ENCODE data around the gene PAGE3.

PAGE3 gene, protein sequence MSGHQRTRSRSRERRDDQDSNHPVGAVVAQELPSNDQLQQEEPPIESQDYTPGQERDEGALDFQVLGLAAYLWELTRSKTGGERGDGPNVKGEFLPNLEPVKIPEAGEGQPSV

GRCh38 chrX:55264816-55265215 is at the start of gene PAGE3:
PAGE3 (minus strand) TSS chrX:55264916; CDS start chrX:55263903, 1,013 bp downstream.
- DNase-seq: no peak

- DNase-seq: no peak
These were observed 47.9 kb upstream of the PAGE3 start for GRCh38 chrX:55312655-55313054.

DNA sequence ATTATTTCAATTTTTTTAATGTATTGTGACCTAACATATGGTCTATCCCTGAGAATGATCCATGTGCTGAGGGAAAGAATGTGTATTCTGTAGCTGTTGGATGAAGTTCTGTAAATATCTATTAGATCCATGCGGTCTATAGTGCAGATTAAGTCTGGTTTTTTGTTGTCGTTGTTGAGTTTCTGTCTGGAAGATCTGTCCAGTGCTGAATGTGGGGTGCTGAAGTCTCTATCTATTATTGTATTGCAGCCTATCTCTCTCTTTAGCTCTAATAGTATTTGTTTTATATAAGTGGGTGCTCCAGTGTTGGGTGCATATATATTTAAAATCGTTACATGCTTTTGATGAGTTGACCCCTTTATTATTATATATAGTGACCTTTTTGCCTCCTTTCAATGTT is 26.2 kb upstream of the PAGE3 start:
- DNase-seq: no peak

- no peak for DNase-seq
These were observed 15.1 kb upstream of the PAGE3 start for GRCh38 chrX:55279832-55280231.

DNA sequence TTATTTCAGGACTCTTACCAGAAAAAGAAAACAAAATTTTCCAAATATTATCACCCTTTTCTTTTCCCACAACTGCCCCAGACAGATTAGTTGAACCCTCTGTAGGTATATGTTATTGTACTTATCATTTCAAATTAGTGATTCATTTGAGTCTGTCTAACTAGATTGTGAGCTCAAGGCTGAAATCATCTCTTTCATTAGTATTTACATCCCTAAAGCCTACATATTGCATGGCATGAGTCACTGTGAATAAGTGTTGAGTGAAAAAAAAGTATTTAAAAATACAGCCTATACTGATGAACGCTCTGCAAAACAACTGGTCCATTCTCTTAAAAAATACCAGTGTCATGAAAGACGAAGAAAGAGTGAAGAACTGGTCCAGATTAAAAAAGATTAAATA is 3.9 kb downstream of the PAGE3 start:
- DNase-seq: no peak

- DNase-seq: no peak
These were observed 11.2 kb downstream of the PAGE3 start for GRCh38 chrX:55253528-55253927.

DNA sequence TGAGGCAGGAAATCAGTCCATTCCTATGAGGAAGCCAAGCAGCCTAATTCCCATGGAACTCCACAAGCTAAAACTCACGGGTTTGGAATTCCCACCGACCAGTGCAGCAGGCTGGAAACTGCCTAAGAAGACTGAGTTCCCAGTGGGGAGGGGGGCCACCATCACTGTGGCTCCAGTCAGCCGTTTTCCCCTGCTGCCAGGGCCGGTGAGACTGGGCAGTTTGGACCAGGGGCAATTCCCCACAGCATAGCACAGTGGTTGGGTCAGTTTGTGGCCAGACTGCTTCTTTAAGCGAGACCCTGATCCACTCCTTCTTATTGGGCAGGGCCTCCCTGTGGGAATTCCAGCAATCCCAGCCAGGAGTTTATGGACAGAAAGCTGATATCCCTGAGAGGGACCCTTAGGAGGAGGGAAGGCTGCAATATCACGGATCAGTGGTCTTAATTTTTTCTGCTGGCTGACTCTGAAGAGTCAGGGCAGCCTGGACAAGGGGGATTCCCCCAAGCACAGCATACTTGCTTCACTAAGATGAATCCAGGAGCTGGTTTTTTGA is 23.9 kb downstream of the PAGE3 start:
- DNase-seq: no peak

GRCh38 chrX:55220119-55220794 is 44.5 kb downstream of the PAGE3 start, which contains the start of gene PAGE5:
PAGE5 (plus strand) TSS chrX:55220346; CDS start chrX:55221383, 1,037 bp downstream.
- DNase-seq: no peak

DNA sequence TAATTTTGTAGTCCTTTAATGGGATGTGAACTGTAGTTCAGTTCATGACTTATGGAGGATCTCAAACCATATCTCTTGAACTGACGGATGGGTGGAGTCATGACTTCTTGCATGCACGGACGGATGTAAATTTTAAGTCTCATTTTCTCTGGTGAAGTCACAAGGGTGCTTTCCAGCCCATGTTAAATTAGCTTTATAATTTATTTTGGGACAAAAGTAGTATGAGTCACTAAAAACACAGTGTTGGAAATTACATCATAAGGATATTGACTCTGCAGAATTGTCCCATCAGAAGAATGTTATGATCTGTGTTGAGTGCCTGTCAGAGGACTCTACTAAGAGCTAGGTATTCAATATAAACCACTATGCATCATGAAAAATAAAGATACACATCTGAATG is 51.3 kb downstream of the PAGE3 start:
- DNase-seq: no peak

DNA sequence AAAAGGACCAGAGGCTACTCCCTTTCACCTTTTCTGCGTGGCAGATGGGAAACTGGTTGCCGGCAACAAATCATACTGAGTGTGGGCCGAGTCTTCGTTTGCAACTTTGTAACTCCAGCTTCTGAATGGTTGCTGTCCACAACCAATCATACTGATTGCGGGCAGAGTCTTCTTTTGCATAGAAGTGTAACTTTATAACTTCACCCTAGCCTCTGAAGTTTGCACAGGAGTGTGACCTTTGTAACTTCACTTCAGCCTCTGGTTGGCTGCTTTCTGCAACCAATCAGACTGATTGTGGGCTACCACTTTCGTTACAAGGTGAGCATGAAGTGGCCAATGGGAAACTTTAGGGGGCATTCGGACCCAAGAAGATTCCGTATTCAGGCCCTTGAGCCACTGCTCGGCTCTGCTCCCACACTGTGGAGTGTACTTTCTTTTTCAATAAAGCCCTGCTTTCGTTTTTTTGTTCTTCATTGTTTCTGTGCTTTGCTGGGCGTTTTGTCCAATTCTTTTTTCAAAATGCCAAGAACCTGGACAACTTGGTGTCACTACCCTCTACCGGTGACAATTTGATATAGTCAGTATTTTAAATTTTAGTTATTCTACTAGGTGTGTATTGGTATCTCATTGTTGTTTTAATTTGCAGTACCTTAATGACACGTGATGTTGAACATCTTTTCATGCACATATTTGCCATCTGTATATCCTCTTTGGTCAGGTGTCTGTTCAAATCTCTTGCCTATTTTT is 53.6 kb downstream of the PAGE3 start:
- DNase-seq: no peak

Data from SIG-M5 (cell line).